Measurements from ENCODE around the gene SLC9A3. TPM values are rescaled to one million over a fixed set of nuclear protein-coding genes. Genes with fewer than 3 reads are reported as not detected.

SLC9A3 gene
- total RNA-seq, 1 donor from 2014 or later, result 6.4 TPM

- H3K27ac Mint-ChIP-seq, result peak overlapping the region; percentile 36
- peaks cover 47% of the 10 kb centered on the region for H3K27me3 Mint-ChIP-seq
- H3K36me3 Mint-ChIP-seq, result no peaks in the 10 kb centered on the region
- DNase-seq (ENCODE audit: extremely low spot score, unreplicated experiment), result no peak
- no peak overlapping the region for H3K4me3 Mint-ChIP-seq
- peaks cover 3% of the 10 kb centered on the region for H3K4me1 Mint-ChIP-seq (ENCODE audit: unreplicated experiment)
- TF ChIP-seq CTCF (conservative IDR thresholded peaks at IDR 0.05), result no peak
- no peaks in the 10 kb centered on the region for H3K9me3 Mint-ChIP-seq
Measured at GRCh38 chr5:516338-516925, 7.8 kb downstream of the SLC9A3 start.

GRCh38 chr5:515273-515836 lies 8.9 kb downstream of the SLC9A3 start:
- H3K4me1 Mint-ChIP-seq (ENCODE audit: unreplicated experiment), result no peaks in the 10 kb centered on the region
- DNase-seq (ENCODE audit: extremely low spot score, unreplicated experiment), result no peak
- H3K9me3 Mint-ChIP-seq, result no peaks in the 10 kb centered on the region
- H3K27ac Mint-ChIP-seq, result no peak overlapping the region
- no peaks in the 10 kb centered on the region for H3K36me3 Mint-ChIP-seq
- H3K4me3 Mint-ChIP-seq, result no peak overlapping the region
- no peak for TF ChIP-seq CTCF (conservative IDR thresholded peaks at IDR 0.05)
- peaks cover 46% of the 10 kb centered on the region for H3K27me3 Mint-ChIP-seq

- no peaks in the 10 kb centered on the region for H3K36me3 Mint-ChIP-seq
- no peaks in the 10 kb centered on the region for H3K4me1 Mint-ChIP-seq (ENCODE audit: unreplicated experiment)
- no peak for DNase-seq (ENCODE audit: extremely low spot score, unreplicated experiment)
Measured at GRCh38 chr5:514673-515072, 9.6 kb downstream of the SLC9A3 start.

GRCh38 chr5:514101-514485 lies 10.2 kb downstream of the SLC9A3 start:
- Mint-ChIP-seq H3K4me3 (no peak overlapping the region), H3K27me3 (peaks cover 45% of the 10 kb centered on the region), H3K9me3 (no peaks in the 10 kb centered on the region), H3K4me1 (ENCODE audit: unreplicated experiment) (no peaks in the 10 kb centered on the region), H3K27ac (peak overlapping the region; percentile 39), H3K36me3 (no peaks in the 10 kb centered on the region)
- DNase-seq (ENCODE audit: extremely low spot score, unreplicated experiment), result no peak
- no peak for TF ChIP-seq CTCF (conservative IDR thresholded peaks at IDR 0.05)

More at GRCh38 chr5:514673-515072, 9.6 kb downstream of the SLC9A3 start:
- H3K4me3 Mint-ChIP-seq, result no peak overlapping the region
- H3K27ac Mint-ChIP-seq, result no peak overlapping the region
- no peak for TF ChIP-seq CTCF (conservative IDR thresholded peaks at IDR 0.05)
- H3K27me3 Mint-ChIP-seq, result peaks cover 46% of the 10 kb centered on the region
- H3K9me3 Mint-ChIP-seq, result no peaks in the 10 kb centered on the region

- no peak overlapping the region for H3K4me3 Mint-ChIP-seq
- peaks cover 42% of the 10 kb centered on the region for H3K27me3 Mint-ChIP-seq
- no peak for TF ChIP-seq CTCF (conservative IDR thresholded peaks at IDR 0.05)
- H3K36me3 Mint-ChIP-seq, result no peaks in the 10 kb centered on the region
- DNase-seq (ENCODE audit: extremely low spot score, unreplicated experiment), result no peak
- no peaks in the 10 kb centered on the region for H3K9me3 Mint-ChIP-seq
- no peaks in the 10 kb centered on the region for H3K4me1 Mint-ChIP-seq (ENCODE audit: unreplicated experiment)
- peak overlapping the region; percentile 39 for H3K27ac Mint-ChIP-seq
Measured at GRCh38 chr5:513216-514100, 10.8 kb downstream of the SLC9A3 start.

Measured in type B pancreatic cell (in vitro differentiated cells).